Measurements from ENCODE around the gene TAF13.
"Not testable (repeated sequence)": the region's sequence is repeated elsewhere in the genome, so short reads cannot be mapped to it uniquely, and the experiment has no call there.

The TAF13 gene

GRCh38 chr1:109091078-109091838, 15.5 kb upstream of the TAF13 start:
- DNase-seq: no peak

GRCh38 chr1:109090196-109091077, 14.6 kb upstream of the TAF13 start, which contains the start of gene TMEM167B:
TMEM167B (plus strand) TSS chr1:109090764; CDS start chr1:109090873, 109 bp downstream.
- peak; percentile 84 for DNase-seq

GRCh38 chr1:109089242-109090015, 13.6 kb upstream of the TAF13 start:
- DNase-seq: no peak

GRCh38 chr1:109084563-109085517, 9.0 kb upstream of the TAF13 start:
- no peak for DNase-seq

GRCh38 chr1:109083923-109084322, 8.1 kb upstream of the TAF13 start:
- no peak for DNase-seq

- DNase-seq: no peak
Measured at GRCh38 chr1:109083501-109083900, 7.7 kb upstream of the TAF13 start.

- no peak for DNase-seq
Measured at GRCh38 chr1:109080441-109081082, 4.8 kb upstream of the TAF13 start.

- no peak for DNase-seq
Measured at GRCh38 chr1:109079240-109079622, 3.4 kb upstream of the TAF13 start.

GRCh38 chr1:109078317-109078716, 2.5 kb upstream of the TAF13 start:
- no peak for DNase-seq

GRCh38 chr1:109069294-109069693, 6.5 kb downstream of the TAF13 start:
- DNase-seq: no peak

GRCh38 chr1:109067883-109068282, 7.9 kb downstream of the TAF13 start:
- no peak for DNase-seq

- DNase-seq: no peak
Measured at GRCh38 chr1:109065137-109065536, 10.7 kb downstream of the TAF13 start.

GRCh38 chr1:109061183-109061582, 14.6 kb downstream of the TAF13 start:
- DNase-seq: no peak

GRCh38 chr1:109060707-109061106, 15.1 kb downstream of the TAF13 start:
- no peak for DNase-seq

- DNase-seq: no peak
Measured at GRCh38 chr1:109059026-109059425, 16.8 kb downstream of the TAF13 start.

GRCh38 chr1:109056064-109056463, 19.7 kb downstream of the TAF13 start:
- no peak for DNase-seq

- DNase-seq: not testable (repeated sequence)
Measured at GRCh38 chr1:109052145-109052544, 23.7 kb downstream of the TAF13 start.

- no peak for DNase-seq
Measured at GRCh38 chr1:109050228-109050995, 25.4 kb downstream of the TAF13 start.

GRCh38 chr1:109048335-109048734, 27.5 kb downstream of the TAF13 start:
- no peak for DNase-seq

- no peak for DNase-seq
Measured at GRCh38 chr1:109047339-109047738, 28.5 kb downstream of the TAF13 start.

GRCh38 chr1:109046671-109047070, 29.1 kb downstream of the TAF13 start:
- no peak for DNase-seq

Data from effector CD4-positive, alpha-beta T cell (primary cell).